Thymus (tissue), 11 donors: Measurements from ENCODE around the gene CD209. TPM values are rescaled to one million over a fixed set of nuclear protein-coding genes. Genes with fewer than 3 reads are reported as not detected.
"Not testable (repeated sequence)": the region's sequence is repeated elsewhere in the genome, so short reads cannot be mapped to it uniquely, and the experiment has no call there.

ENCODE experiments used
- DNase-seq, 9 donors: peaks; one replicate each; pipeline ENCODE4 v3.0.0-alpha.2; 2013; ENCODE audit warnings: low spot score in 9 of 9, low read depth in 6 of 9, missing footprints in 1 of 9
- H3K27ac ChIP-seq, 2 donors: one replicate each; pipeline ENCODE4 v1.5.1; 2013; ENCODE audit warnings: control low read depth in 1 of 2, low read depth in 1 of 2, low read length in 1 of 2, mild to moderate bottlenecking in 1 of 2, moderate library complexity in 1 of 2
- H3K27me3 ChIP-seq, 2 donors: one replicate each; pipeline ENCODE4 v1.5.1; 2013; ENCODE audit warnings: low read length in 1 of 2; ENCODE audit not compliant: control insufficient read depth in 2 of 2, insufficient read depth in 1 of 2
- H3K36me3 ChIP-seq, 2 donors: one replicate each; pipeline ENCODE4 v1.5.1; 2013; ENCODE audit warnings: low read length in 1 of 2, mild to moderate bottlenecking in 1 of 2, moderate library complexity in 1 of 2; ENCODE audit not compliant: control insufficient read depth in 2 of 2, insufficient read depth in 2 of 2
- H3K4me1 ChIP-seq, 2 donors: one replicate each; pipeline ENCODE4 v1.5.1; 2013; ENCODE audit warnings: low read length in 2 of 2; ENCODE audit not compliant: control insufficient read depth in 2 of 2, insufficient read depth in 2 of 2
- H3K4me3 ChIP-seq, 2 donors: one replicate each; pipeline ENCODE4 v1.5.1; 2013; ENCODE audit warnings: low read length in 2 of 2, control low read depth in 1 of 2, mild to moderate bottlenecking in 1 of 2
- H3K9me3 ChIP-seq, 2 donors: one replicate each; pipeline ENCODE4 v1.5.1; 2013; ENCODE audit warnings: low read length in 1 of 2, mild to moderate bottlenecking in 1 of 2; ENCODE audit not compliant: control insufficient read depth in 2 of 2, insufficient read depth in 1 of 2
- WGBS: extraction: QIAGEN DNeasy Blood & Tissue Kit; methylation state at CpG from one replicate; pipeline ENCODE4 v1.1.7; 2013; 5-methylcytosine and 5-hydroxymethylcytosine counted together
- polyA plus RNA-seq: library from polyadenylated mRNA; stranded (reverse); fragments of 200-250 nt; gene quantifications from one replicate; pipeline ENCODE4 v1.2.3, GENCODE V29; 2013
- total RNA-seq: library from RNA; stranded (reverse); fragments of 120-200 nt; gene quantifications from one replicate; pipeline ENCODE4 v1.2.4, GENCODE V29; 2013
- donor health status: healthy.

The CD209 gene
- total and polyA plus RNA-seq, 2 donors = 3.4 to 8.5 TPM

DNA sequence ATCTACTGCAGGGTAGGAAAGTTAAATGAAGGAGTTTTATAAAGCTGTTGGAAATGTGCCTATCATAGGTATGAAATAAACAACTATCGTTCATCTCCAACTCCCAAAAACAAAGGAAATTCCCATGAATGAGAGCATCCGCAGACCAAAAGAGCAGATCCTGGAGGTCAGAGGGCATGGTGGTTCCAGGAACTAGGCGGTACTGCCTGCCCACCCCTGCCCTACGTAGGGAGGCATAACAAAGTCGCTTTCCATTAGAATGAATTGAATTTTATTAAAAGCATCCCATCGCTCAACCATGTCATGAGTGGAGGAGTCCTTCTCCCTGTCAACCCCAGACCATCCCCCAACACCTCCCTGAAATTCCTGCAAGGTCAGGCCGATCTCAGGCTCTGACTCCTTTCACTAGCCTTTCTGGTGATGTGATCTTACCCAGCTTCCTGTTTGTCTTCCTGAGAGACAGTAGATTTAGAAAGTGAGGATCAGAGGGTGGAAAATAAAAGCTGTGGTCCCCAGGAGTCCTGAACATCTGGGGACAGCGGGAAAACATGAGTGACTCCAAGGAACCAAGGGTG is 15.5 kb upstream of the CD209 start, which contains the start of gene CLEC4M:
TSS of gene CLEC4M (plus strand) at position 525 of the 575 bp plus-strand sequence. CDS start at position 549, 24 bp downstream.
- no peaks in the 10 kb centered on the region for H3K4me1 ChIP-seq
- WGBS = 94% methylated on average over 8 of the region's 8 CpGs
- H3K4me3 ChIP-seq = no peak within 1 kb of the TSS
- no peaks in the 10 kb centered on the region for H3K36me3 ChIP-seq
- H3K27ac ChIP-seq = no peak within 1 kb of the TSS
- DNase-seq = no peak
- peaks cover 0 to 3% of the 10 kb centered on the region in 2 donors for H3K27me3 ChIP-seq
- H3K9me3 ChIP-seq = peaks cover 2 to 17% of the 10 kb centered on the region in 2 donors

DNA sequence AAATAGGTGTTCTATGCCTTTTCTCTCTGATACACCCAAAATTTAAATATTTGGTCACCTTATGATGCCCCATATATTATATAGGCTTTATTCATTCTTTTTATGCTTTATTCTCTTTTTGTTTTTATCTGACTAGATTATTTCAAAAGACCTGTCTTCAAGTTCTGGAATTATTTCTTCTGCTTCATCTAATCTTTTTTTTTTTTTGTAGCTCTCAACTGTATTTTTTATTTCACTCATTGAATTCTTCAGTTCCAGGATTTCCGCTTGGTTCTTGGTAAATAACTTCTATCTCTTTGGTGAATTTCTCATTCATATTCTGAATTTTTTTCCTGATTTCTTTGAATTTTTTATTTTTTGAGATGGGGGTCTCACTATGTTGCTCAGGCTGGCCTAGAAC is 11.8 kb upstream of the CD209 start:
- 98% methylated on average over 1 of the region's 1 CpG for WGBS
- peaks cover 0 to 3% of the 10 kb centered on the region in 2 donors for H3K27me3 ChIP-seq
- H3K27ac ChIP-seq = no peak overlapping the region
- DNase-seq = no peak
- H3K36me3 ChIP-seq = no peaks in the 10 kb centered on the region
- H3K4me1 ChIP-seq = no peaks in the 10 kb centered on the region
- H3K4me3 ChIP-seq = no peak overlapping the region
- peaks cover 2 to 22% of the 10 kb centered on the region in 2 donors for H3K9me3 ChIP-seq

DNA sequence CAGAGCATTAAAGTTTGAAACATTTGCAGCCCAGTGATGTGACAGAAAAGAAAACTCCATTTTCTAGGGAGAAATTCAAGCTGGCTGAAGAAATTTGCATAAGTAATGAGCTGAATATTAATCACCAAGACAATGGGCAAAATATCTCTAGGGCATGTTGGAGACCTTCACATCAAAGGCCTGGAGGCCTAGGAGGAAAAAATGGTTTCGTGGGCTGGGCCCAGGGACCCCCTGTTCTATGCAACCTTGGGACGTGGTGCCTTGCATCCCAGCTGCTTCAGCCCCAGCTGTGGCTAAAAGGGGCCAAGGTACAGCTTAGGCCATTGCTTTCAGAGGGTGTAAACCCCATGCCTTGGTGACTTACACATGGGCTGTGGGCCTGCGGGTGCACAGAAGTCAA is 10.0 kb upstream of the CD209 start:
- H3K4me1 ChIP-seq = no peaks in the 10 kb centered on the region
- H3K9me3 ChIP-seq = peaks cover 2 to 22% of the 10 kb centered on the region in 2 donors
- no peak for DNase-seq
- WGBS = 93% methylated on average over 3 of the region's 3 CpGs
- no peaks in the 10 kb centered on the region for H3K36me3 ChIP-seq
- H3K27ac ChIP-seq = no peak overlapping the region
- no peaks in the 10 kb centered on the region for H3K27me3 ChIP-seq
- no peak overlapping the region for H3K4me3 ChIP-seq

DNA sequence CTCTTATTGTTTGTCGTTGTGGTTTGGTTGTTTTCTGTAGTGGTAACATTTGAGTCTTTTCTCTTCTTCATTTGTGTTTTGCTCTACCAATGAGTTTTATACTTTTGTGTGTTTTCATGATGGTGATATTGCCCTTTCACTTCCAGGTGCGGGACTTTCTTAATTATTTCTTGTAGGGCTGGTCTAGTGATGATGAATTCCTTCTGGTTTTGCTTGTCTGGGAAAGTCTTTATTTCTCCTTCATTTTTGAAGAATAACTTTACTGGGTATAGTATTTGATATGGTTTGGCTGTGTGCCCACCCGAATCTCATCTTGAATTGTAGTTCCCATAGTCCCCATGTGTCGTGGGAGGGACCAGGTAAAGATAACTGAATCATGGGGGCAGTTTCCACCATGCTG is 8.9 kb upstream of the CD209 start:
- no peak for DNase-seq
- no peak overlapping the region for H3K27ac ChIP-seq
- peaks cover 2 to 22% of the 10 kb centered on the region in 2 donors for H3K9me3 ChIP-seq
- 62% methylated on average over 4 of the region's 4 CpGs for WGBS
- no peaks in the 10 kb centered on the region for H3K36me3 ChIP-seq
- no peaks in the 10 kb centered on the region for H3K4me1 ChIP-seq
- H3K4me3 ChIP-seq = no peak overlapping the region
- H3K27me3 ChIP-seq = no peaks in the 10 kb centered on the region

DNA sequence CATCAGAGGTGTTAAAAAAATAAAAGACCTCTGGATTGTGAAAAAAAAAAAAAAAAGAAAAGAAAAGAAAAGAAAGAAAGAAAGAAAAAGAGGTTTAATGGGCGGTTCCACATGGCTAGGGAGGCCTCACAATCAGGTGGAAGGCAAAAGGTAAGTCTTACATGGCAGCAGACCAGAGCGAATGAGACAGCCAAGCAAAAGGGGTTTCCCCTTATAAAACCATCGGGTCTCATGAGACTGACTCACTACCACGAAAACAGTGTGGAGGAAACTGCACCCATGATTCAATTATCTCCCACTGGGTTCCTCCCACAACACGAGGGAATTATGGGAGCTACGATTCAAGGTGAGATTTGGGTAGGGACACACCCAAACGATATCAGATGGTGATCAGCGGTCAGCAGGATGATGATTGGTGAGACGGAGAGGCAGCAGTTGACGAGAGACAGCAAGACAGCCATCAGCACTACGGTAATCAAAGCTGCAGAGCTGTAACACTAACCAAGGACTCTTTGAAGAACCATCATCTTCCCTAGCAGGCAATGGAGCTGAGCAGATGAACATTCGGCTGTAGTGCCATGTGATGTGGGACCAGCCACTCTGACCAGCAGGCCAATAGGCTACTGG is 3.9 kb upstream of the CD209 start:
- H3K27me3 ChIP-seq = no peaks in the 10 kb centered on the region
- no peak overlapping the region for H3K4me3 ChIP-seq
- H3K36me3 ChIP-seq = no peaks in the 10 kb centered on the region
- H3K4me1 ChIP-seq = no peaks in the 10 kb centered on the region
- no peak for DNase-seq
- no peaks in the 10 kb centered on the region for H3K9me3 ChIP-seq
- H3K27ac ChIP-seq = no peak overlapping the region
- WGBS = 76% methylated on average over 12 of the region's 12 CpGs

DNA sequence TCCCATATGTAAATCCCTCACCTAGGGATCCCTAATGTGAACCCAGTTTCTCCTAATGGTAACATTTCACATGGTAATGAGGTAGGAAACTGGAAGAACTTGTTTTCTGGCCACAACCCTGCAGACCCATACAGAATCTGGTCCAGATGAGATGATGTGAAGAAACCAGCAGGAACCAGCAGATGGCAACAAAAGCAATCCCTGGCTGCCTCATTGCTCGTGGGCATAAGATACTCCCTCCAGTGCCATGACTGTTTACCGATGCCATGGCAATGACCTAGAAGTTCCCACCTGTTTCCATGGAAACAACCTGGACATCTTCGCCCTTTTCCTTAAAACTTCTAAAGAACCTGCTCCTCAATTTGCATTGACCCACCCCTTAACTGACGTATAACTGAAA is 1.4 kb upstream of the CD209 start:
- H3K4me1 ChIP-seq = no peaks in the 10 kb centered on the region
- H3K4me3 ChIP-seq = no peak overlapping the region
- no peaks in the 10 kb centered on the region for H3K36me3 ChIP-seq
- no peak overlapping the region for H3K27ac ChIP-seq
- no peak for DNase-seq
- no peaks in the 10 kb centered on the region for H3K27me3 ChIP-seq
- WGBS = 44% methylated on average over 4 of the region's 4 CpGs
- no peaks in the 10 kb centered on the region for H3K9me3 ChIP-seq

DNA sequence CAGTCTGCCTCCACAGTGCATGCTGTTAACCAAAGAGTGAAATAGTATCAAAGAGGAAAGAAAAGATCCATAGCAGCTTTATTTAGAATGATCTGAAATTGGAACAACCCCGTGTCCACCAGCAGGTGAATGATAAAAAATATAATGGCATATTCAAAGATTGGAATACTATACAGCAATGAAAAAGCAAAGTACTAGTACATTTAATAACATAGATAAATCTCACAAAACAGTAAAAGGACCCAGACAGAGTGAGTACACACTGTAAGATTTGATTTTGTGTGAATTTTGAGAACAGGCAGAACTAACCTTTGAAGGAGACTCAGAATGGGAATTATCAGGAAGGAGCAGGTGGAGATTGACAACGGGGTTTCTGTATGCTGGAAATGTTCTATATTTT is 837 bp upstream of the CD209 start:
- WGBS = 76% methylated on average over 2 of the region's 2 CpGs
- DNase-seq = no peak
- no peak overlapping the region for H3K27ac ChIP-seq
- H3K4me1 ChIP-seq = no peaks in the 10 kb centered on the region
- H3K9me3 ChIP-seq = no peaks in the 10 kb centered on the region
- H3K36me3 ChIP-seq = no peaks in the 10 kb centered on the region
- no peak overlapping the region for H3K4me3 ChIP-seq
- H3K27me3 ChIP-seq = no peaks in the 10 kb centered on the region

DNA sequence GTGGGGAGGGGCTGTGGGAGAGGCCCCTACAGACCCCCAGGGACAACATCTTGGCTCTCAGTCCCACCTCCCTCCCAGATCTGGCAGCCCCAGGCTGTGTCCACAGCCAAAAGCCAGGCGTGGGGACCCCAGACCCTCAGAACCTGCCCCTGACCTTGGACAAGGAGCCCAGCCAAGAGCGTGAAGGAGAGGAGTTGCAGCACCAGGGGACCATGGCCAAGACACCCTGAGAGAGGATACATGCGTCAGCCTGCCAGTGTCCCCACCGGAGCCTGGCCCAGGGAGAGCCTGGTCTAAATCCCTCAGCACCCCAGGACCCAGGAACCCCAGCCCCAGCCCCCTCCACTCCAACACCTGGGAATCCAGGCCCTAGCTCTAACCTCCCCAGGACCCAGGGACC is 1.0 kb downstream of the CD209 start:
- WGBS = 88% methylated on average over 4 of the region's 4 CpGs
- not testable (repeated sequence) for H3K27ac ChIP-seq, H3K4me3 ChIP-seq, H3K4me1 ChIP-seq, H3K9me3 ChIP-seq, DNase-seq, H3K27me3 ChIP-seq, H3K36me3 ChIP-seq

DNA sequence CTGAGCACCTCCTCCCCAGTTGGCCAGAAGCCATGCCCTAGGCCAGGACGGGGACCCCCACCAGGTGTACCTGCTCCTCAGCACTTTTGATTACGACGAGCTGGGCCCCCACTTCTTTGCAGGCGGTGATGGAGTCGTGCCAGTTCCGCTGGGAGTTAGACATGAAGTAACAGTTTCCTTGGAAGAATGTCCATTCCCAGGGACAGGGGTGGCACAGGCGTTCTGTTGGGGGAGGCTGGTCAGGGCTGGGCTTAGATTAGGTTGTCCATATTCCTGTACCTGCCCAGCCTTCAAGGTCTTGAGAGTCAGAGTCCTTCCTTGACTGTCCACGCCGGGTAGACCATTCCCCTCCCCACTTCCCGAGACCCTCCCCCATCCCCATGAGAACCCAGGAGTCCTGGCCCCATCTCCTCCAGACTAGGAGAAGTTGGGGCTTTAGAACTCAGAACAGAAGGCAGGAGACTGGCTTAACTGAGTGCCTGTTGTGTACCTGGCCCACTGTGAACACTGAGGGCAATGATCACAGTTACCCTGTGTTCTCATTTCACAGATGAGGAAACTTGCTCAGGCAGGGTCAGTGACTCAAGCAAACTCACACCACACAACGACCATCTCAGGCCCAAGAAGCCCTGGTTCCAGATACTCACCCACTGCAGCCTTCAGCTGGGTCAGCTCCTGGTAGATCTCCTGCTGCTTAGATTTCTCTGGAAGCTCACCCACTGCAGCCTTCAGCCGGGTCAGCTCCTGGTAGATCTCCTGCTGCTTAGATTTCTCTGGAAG is 2.3 kb downstream of the CD209 start:
- WGBS = 89% methylated on average over 12 of the region's 12 CpGs

More for the DNA sequence above, 2.3 kb downstream of the CD209 start:
- H3K9me3 ChIP-seq = no peaks in the 10 kb centered on the region
- no peaks in the 10 kb centered on the region for H3K36me3 ChIP-seq
- H3K27ac ChIP-seq = no peak overlapping the region
- no peaks in the 10 kb centered on the region for H3K4me1 ChIP-seq
- H3K4me3 ChIP-seq = no peak overlapping the region
- no peak for DNase-seq
- peaks cover 0 to 2% of the 10 kb centered on the region in 2 donors for H3K27me3 ChIP-seq
